ENCODE data around the gene DNAJC3. TPM values are rescaled to one million over a fixed set of nuclear protein-coding genes. Genes with fewer than 3 reads are reported as not detected.
"Not testable (repeated sequence)": the region's sequence is repeated elsewhere in the genome, so short reads cannot be mapped to it uniquely, and the experiment has no call there.

Gene DNAJC3, protein sequence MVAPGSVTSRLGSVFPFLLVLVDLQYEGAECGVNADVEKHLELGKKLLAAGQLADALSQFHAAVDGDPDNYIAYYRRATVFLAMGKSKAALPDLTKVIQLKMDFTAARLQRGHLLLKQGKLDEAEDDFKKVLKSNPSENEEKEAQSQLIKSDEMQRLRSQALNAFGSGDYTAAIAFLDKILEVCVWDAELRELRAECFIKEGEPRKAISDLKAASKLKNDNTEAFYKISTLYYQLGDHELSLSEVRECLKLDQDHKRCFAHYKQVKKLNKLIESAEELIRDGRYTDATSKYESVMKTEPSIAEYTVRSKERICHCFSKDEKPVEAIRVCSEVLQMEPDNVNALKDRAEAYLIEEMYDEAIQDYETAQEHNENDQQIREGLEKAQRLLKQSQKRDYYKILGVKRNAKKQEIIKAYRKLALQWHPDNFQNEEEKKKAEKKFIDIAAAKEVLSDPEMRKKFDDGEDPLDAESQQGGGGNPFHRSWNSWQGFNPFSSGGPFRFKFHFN
- 43.8 and 68.1 TPM in 2 replicates for total RNA-seq

DNA sequence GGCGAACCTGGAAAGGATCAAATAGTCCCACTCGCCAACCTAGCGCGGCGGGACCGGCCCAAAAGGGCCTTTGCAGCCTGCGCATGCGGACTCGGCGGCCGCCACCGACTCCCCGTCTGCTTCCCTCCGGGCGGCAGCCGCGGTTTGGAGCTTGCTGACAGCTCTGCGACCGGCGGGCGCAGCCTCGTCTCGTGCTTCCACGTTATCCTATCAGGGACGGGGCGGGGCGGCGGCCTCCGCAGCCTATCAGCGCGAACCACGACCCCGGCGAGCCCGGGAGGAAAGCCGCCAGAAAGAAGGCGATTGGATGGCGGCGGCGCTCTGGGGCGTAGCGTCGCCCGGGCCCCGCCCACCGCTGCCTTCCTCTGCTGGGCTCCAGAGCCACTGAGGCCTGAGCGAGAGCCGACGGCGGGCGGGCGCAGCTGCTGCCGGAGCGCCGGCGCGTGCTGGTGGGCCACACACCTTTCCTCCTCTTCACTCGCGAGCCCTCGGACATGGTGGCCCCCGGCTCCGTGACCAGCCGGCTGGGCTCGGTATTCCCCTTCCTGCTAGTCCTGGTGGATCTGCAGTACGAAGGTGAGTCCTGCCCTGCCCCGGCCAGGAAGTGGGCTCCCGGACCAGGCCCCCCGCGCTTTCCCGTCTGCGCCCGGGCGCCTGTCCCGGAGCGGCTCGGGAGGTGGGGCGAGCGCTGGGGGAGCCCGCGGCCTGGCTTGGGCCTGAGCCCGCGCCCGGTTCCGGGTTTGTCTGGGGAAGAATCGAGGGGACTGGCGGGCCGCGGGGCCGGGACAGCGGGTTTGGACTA lies at the start of gene DNAJC3:
Gene DNAJC3, plus strand, starts transcription at position 378 of the 802 bp plus-strand sequence. Its CDS starts 117 bp downstream, at position 495.
- DNase-seq (ENCODE audit: low read depth in 2 of 2) = peak; percentile 98 to 99

DNA sequence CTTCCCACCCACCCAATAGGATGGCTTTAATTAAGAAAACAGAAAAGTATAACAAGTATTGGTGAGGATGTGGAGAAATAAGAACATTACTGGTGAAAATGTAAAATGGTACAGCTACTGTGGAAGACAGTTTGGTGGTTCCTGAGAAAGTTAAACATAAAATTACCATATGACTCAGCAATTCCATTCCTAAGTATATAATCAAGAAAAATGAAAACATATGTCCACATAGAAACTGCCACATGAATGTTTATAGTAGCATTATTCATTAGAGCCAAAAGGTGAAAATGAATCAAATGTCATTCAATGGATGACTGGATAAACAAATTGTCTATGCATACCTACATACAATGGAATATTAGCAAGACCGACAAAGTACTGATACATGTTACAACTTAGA lies 49.3 kb upstream of the DNAJC3 start:
- DNase-seq (ENCODE audit: low read depth in 2 of 2) = peak in 1 of 2 donors; percentile 15

DNA sequence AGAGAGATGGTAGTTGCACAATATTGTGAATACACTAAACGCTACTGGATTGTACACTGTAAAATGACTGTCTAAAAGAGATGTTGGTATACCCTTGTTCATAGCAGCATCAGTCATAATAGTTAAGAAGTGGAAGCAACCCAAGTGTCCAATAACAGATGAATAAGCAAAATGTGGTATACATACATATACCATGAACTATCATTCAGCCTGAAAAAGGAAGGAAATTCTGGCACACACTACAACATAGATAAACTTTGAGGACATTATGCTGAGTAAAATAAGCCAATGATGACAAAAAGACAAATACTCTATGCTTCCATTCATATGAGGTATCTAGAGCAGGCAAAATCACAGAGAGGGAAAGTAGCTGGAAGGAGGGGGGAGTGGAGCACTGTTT lies 48.5 kb upstream of the DNAJC3 start:
- no peak for DNase-seq (ENCODE audit: low read depth in 2 of 2)

DNA sequence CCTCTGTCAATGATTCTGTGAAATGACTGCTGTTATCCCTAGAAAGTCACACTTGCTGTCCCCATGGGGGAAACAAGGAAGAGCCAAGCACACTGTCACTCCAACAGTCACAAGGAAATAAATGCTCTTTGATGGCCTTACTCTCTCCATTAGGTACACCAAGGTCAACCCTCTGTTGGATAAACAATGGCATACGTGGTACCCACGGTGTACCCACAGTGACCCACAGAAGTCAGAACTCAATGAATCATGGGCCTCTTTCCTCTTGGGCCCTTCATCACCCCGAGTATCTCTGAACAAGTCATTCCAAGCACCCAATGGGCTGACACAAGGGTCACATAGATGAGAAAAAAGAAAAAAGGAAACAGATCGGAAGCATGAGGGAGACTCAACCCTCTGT lies 47.9 kb upstream of the DNAJC3 start:
- DNase-seq (ENCODE audit: low read depth in 2 of 2) = no peak

DNA sequence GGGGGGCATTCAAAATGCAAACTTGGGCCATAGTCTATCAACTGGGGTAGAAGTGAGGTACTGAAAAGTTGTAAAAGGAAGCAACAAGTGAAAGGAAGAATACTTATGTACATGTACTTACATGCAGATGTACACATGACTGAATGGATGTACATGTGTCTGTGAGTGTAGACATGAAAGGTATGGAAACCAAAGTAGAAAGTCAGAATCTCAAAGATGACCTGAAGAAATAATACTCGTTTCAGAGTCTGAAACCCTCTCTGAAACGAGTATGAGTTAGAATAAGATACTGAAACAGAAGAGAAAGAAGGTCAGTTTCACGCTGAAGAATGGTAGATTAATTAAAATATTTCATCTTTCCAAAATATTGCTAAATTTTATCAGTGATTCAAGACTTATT lies 46.3 kb upstream of the DNAJC3 start:
- no peak for DNase-seq (ENCODE audit: low read depth in 2 of 2)

DNA sequence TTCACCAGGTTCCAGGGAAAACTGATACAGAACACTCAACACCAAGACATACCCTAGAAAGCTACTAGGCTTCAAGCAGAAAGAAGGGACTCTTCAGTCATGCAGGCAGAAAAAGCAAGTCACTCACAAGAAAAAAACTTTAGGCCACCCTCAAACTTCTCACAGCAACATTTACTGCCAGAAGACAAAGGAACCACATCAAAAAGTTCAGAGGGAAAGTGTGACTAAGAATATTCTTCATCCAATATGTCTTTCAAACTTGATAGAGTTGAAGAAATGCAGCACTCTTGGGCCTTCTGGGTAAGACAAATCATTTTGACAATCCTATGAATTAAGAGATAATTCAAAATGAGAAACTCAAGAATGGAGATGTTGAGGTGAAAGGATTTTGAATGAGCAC lies 40.1 kb upstream of the DNAJC3 start:
- no peak for DNase-seq (ENCODE audit: low read depth in 2 of 2)

DNA sequence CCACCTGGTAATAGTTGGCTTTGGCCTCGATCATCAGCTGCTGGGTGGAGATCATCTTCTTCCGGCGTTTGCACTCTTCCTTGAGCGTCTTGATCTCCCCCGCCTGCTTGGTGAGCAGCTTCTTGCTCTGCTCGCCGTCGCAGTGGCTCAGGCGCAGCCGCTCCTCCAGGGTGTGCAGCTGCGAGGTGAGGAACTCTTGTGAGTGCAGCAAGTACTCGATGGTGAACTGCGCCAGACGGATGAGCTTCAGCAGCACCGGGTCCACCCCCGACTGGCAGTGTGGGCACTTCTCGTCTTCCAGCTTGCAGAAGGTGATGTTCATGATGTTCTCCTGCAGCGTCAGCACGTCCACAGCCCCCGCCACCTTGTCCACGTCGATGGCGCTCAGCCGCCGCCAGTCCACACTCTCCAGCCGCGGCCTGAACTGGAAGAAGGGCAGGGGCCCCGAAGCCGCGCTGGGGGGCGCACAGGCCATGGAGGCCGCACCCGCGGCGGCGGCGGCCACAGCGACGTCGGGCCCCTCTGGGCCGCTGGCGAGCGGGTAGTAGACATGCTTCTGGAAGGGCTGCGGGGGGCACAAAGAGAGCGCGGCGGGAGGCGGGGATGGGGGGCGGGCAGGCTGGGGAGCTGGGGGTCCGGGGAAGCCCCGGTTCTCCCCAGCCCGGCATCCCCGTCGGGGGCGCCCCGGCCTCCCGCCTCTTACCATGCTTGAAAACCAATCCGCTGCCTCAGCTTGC lies 35.5 kb upstream of the DNAJC3 start:
- DNase-seq (ENCODE audit: low read depth in 2 of 2) = no peak

DNA sequence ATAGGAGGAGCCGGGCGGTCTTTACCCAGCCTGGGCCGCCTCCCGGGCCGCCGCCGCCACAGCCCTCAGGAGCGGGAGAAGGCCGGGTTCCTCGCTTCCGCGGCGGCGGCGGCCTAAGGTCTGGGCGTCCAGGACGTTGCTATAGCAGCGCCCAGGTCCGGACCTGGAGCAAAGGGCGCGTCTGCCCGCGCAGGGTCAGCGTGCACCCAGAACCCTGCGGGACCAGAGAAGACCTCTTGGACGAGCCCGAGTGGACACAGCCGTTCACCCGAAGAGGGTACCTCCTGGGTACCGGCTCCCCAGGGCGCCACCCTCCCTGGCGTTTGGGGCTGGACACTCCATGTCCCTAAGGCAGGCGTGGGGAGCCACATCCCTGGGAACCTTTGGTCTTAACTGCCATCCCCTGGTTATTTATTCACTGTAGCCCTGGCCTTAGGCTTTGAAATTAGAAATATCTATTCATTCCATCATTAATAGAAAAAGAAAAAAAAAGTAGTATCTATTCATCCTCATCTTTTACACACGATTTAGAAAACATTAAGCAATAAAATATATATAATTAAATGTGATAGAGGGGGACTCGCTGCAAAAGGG lies 34.8 kb upstream of the DNAJC3 start:
- peak; percentile 38 to 61 for DNase-seq (ENCODE audit: low read depth in 2 of 2)

DNA sequence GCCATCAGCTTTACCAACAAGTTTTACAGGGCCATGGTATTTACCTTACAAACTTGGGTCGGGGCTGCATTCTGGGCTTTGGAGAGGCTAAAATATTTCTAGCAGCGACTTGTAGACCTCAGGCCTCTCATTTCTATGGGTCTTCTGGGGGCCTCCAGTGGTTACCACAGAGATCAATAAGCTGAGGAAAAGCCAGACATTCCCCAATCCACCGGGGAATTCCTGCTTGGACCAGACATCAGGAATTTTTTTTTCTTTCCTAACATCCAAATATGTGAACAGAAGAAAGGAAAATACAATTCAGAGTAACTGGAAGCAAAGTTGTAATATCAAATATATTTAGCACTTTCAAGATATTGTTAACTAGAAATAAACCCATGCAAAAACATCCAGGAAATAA lies 33.9 kb upstream of the DNAJC3 start:
- no peak for DNase-seq (ENCODE audit: low read depth in 2 of 2)

DNA sequence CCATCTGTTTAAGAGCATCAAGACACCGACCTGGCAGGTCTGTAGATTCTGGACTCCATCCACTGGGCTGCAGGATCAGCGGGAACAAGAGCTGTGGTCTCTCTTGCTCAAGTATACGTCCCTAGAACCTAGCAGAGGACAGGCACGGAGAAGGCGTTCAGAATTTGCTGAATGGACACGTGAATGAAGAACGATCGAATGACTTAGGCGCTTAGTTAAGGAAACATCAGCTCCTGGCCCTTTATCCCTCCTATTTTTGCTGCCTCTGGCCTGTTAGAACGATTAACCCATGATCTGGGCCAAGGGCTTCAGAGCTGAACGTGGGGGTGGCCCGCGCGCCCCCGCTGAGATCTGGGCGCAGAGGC lies 33.4 kb upstream of the DNAJC3 start:
- peak; percentile 9 to 43 for DNase-seq (ENCODE audit: low read depth in 2 of 2)

DNA sequence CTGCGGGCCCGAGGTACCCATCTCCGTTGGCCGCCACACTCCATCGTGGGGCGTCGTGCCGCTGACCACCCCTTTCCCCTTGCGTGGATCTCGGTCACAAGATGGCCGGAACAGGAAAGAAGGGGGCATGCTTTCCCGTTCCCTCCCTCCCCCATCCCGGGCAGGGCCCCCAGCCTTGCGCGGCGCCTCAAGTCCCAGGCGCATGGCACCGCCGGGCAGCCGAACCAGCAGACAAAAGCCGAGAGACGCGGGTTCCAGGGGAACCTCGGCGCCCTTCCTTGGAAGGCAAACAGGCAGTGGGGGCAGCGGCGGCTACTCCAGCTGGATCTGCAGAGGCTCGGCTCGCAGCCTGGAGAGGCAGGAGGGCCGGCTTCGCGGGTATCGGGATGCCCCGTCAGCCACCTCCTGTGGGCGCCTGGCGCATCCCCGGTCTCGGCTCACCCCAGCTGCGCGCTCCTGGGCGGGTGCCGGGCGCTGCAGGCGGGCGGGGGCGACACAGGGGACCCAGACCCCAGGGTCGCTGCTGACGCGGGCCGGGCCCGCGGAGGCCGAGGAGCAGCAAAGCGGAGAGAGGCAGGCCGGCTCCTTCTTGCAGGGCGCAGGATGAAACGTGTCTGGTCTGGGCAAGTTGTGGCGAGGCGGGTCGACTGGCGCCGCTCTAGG lies 32.9 kb upstream of the DNAJC3 start:
- peak; percentile 30 to 46 for DNase-seq (ENCODE audit: low read depth in 2 of 2)

DNA sequence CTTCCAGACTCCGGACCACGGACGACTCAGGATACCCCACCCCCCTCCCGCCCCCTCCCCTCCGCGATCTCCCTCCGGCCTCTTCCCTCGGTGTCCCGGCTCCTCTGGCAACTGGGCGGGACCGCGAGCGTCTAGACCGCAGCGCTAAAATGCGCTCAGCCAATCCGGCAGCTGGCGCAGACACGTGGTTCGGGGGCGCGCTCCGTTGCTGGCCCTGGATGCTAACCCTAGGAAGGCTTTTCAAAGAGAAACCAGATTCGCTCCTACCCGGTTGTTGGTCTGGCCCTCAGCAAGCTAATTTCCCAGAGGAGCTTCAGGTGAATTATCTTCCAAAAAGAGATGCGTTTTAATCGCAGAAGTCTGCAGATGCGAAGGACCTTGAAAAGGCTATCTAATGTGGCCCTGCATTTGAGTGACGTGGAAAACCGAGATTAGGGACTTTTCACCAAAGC lies 32.3 kb upstream of the DNAJC3 start, which contains the start of gene DZIP1:
Gene DZIP1, minus strand, starts transcription at position 106 of the 452 bp plus-strand sequence. CDS start 2,677 bp downstream, outside the sequence.
- peak; percentile 69 to 85 for DNase-seq (ENCODE audit: low read depth in 2 of 2)

DNA sequence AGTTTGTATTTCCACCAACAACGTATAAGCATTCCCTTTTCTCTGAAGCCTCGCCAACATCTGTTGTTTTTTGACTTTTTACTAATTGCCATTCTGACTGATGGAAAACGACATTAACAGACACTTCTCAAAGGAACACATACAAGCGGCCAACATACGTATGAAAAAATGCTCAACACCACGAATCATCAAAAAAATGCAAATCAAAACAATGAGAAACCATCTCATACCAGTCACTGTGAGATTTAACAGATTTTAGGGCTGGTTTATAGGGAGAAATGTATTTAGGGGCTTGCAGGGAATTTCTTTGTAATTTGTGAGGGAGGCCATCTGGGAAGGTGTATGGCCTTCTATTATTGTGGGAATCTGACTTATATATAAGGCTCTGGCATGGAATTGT lies 29.6 kb upstream of the DNAJC3 start:
- no peak for DNase-seq (ENCODE audit: low read depth in 2 of 2)

DNA sequence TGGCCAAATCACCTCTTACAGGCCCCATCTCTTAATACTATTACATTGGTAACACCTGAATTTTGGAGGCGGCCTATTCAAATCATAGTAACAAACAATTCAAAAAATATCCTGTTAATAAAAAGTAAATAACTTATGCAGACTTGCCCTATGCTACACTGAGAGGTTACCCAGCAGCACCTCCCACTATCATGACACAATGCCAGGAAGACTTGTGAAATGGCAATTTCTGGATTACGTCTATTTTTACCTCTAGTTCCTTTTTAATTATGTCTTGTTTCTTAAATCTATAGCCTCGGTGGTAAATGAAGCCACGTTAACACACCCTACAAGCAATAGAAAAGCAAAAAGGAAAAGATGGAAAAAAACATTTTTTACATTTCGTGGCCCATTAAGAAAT lies 26.2 kb upstream of the DNAJC3 start:
- DNase-seq (ENCODE audit: low read depth in 2 of 2) = no peak

DNA sequence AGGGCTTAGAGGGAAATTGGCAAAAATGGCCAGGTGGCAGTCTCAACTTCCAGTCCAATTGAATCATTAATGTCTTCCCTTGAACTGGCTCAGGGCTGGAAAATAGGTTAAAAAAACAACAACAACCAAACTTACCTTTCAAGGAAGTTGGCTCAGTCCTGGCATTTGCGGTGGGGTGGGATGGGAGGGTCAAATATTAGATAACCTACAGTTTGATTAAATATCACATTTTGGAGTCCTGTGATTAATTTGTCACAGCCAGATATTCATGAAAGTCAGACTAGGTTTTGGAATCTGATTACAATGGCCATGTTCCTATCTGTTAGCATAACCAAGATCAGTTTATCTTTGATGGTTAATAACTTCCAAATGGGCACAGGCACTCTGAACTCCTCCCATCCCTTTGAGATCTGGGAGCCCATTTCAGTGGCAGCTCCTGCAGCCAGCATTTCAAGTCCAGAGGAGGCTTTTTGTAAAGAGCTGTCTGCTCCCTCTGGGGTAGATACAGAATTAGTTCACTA lies 24.6 kb upstream of the DNAJC3 start:
- DNase-seq (ENCODE audit: low read depth in 2 of 2) = no peak

DNA sequence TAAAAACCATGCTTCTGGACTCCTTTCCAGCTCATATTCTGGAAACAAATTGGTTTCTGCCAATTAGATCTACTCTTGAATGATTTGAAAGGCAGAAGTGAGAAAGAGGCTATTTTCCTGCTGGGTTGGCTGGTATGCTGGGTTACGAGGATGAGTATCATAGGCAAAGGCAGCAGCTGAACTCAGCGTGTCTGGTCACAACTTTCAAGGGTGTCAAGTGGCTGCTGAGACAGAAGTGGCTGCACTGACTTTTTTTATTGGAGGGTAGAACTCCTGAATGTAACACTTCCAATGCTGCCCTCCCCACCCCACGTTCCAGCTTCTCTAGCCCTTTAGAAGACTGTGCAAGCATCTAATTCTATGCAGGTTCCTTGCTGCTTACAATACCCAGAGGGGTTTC lies 24.1 kb upstream of the DNAJC3 start:
- no peak for DNase-seq (ENCODE audit: low read depth in 2 of 2)

DNA sequence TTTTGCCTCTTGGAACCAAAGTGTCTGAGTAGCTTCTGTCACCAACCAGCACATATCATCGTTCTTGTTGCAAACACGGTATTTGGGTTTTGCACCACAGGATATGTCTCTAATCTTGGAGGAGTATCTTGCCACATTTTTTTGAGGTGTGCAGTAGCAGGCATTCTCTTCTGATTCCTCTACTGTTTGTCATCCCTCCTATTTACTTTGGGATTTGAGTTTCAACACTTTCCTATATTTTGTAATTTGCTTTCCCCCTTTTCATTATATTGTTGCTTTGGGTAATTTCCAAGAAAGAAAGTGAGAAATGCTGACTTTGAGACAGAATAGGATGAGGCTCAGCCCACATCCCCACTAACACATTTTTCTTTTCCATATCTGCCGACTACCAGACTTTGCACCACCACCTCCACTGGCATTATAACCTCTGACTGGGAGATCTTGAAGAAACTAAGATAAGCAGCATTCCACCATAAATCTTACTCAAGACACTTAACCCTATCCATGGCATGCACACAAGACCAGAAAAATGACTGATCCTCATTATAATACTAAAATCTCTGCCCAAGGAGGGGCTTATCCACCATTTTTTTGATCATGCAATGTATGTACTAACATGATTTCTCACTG lies 20.4 kb upstream of the DNAJC3 start:
- no peak for DNase-seq (ENCODE audit: low read depth in 2 of 2)

DNA sequence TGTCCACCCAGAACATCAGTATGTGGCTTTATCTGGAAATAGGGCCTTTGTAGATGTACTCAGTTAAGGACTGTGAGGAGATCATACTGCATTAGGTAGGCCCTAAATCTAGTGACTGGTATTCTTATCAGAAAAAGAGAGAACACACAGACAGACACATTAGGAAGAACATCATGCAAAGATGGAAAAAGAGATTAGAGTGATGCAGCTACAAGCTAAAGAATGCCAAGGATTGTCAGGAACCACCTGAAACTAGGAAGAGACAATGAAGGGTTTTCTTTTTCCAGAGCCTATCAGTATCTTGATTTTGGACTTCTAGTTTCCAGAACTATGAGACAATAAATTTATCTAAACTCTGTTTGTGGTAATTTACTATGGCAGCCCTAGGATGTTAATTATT lies 17.4 kb upstream of the DNAJC3 start:
- DNase-seq (ENCODE audit: low read depth in 2 of 2) = no peak

DNA sequence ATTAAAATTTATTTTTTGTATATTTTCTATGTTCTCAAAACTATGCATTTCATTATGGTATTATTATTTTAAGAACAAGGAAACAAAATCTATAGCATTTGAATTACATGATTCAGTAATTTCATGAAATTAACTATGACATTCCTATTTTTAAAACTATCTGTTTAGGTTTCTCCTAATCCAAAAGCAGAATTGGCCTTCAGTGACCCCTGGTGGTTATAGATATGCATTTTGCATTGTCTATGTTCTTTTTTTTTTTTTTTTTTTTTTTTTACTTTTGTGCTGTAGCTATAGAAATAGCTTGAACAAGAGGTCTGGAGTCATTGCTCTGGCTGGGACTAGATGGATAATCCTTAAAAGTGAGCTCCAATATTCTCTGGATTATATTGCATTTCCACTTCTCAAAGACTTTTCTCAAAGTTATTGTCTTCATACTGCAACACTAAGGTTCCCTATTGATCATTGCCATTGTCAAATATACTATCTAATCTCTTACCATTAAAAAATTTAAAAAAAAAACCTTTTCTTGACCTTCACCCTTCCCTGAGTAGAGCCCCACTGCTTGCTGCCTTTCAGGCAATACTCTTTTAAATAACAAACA lies 15.9 kb upstream of the DNAJC3 start:
- peak; percentile 54 to 69 for DNase-seq (ENCODE audit: low read depth in 2 of 2)

DNA sequence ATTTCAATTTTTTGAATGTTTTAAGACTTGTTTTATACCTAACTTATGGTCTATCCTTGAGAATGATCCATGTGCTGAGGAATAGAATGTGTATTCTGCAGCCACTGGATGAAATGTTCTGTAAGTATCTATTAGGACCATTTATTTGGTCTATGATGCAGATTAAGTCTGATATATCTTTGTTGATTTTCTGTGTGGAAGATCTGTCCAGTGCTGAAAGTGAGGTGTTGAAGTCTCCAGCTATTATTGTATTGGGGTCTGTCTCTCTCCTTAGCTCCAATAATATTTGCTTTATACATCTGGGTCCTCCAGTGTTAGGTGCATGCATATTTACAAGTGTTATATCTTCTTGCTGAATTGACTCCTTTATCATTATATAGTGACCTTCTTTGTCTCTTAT lies 9.7 kb upstream of the DNAJC3 start:
- DNase-seq (ENCODE audit: low read depth in 2 of 2) = not testable (repeated sequence)
